Panc1 (cell line): ENCODE data around the gene SPRED3. TPM values are rescaled to one million over a fixed set of nuclear protein-coding genes. Genes with fewer than 3 reads are reported as not detected.

Experiments
- ATAC-seq: fragments of 200-7000 bp; cut with Tn5 transposase; 2 replicates; pipeline ENCODE4 v1.9.1; 2020; ENCODE audit warnings: mild to moderate bottlenecking, moderate library complexity
- BruUV-seq: library from RNA; stranded (reverse); fragments of 400-500 nt; replicated peaks from 2 replicates; lab custom pipeline; 2021; lab: Mats Ljungman, UMichigan
- CTCF ChIA-PET: fragments of 300-600 bp; sonication (Branson Sonifier 250); formaldehyde crosslinking; loops from one replicate; lab custom pipeline; 2022; ENCODE audit warnings: antibody characterized with exemption; lab: Charles Lee
- POLR2A ChIA-PET: fragments of 300-600 bp; sonication (Branson Sonifier 250); formaldehyde crosslinking; loops from one replicate; lab custom pipeline; 2022; ENCODE audit warnings: antibody characterized with exemption; lab: Charles Lee
- DNase-seq: peaks from one replicate; pipeline ENCODE4 v3.0.0-alpha.2; 2010; ENCODE audit warnings: low read depth, low spot score
- H3K27ac ChIP-seq: 2 replicates; pipeline ENCODE4 v1.5.1; 2011; ENCODE audit warnings: mild to moderate bottlenecking, low read length, inconsistent platforms
- H3K27me3 ChIP-seq: fragments of 200-500 bp; sonication (Bioruptor generic); 2 replicates; pipeline ENCODE4 v1.6.0; 2014; ENCODE audit warnings: low read length, inconsistent platforms; ENCODE audit not compliant: control insufficient read depth, insufficient read depth
- H3K36me3 ChIP-seq: fragments of 200-500 bp; sonication (Bioruptor generic); 2 replicates; pipeline ENCODE4 v1.5.1; 2014; ENCODE audit warnings: inconsistent platforms, mild to moderate bottlenecking, low read length, moderate library complexity; ENCODE audit not compliant: control insufficient read depth, insufficient read depth
- H3K4me1 ChIP-seq: 2 replicates; pipeline ENCODE4 v1.5.1; 2011; ENCODE audit warnings: inconsistent platforms, mild to moderate bottlenecking, low read length, moderate library complexity; ENCODE audit not compliant: control insufficient read depth, insufficient read depth
- H3K4me3 ChIP-seq, 2 experiments: 2 replicates each; pipeline ENCODE4 v1.5.1; 2011 to 2012; ENCODE audit warnings: low read depth in 2 of 2, low read length in 2 of 2, mild to moderate bottlenecking in 2 of 2, inconsistent platforms in 1 of 2, moderate library complexity in 1 of 2
- H3K9me3 ChIP-seq: fragments of 200-500 bp; sonication (Bioruptor generic); 2 replicates; pipeline ENCODE4 v1.5.1; 2014; ENCODE audit warnings: low read depth, mild to moderate bottlenecking, inconsistent platforms, low read length, moderate library complexity; ENCODE audit not compliant: control insufficient read depth, insufficient read depth
- POLR2AphosphoS5 ChIP-seq: IDR thresholded peaks from 2 replicates; pipeline ENCODE4 v1.6.1; 2012; ENCODE audit warnings: mild to moderate bottlenecking, low read depth, low read length, moderate library complexity
- SIN3A ChIP-seq: IDR thresholded peaks from 2 replicates; pipeline ENCODE4 v1.6.1; 2012; ENCODE audit warnings: low read depth, mild to moderate bottlenecking, low read length, moderate library complexity, borderline replicate concordance; ENCODE audit not compliant: insufficient read depth
- TCF7L2 ChIP-seq: IDR thresholded peaks from 2 replicates; pipeline ENCODE4 v1.6.1; 2011; ENCODE audit warnings: mild to moderate bottlenecking, low read depth, low read length, inconsistent platforms
- in situ Hi-C: cut with HindIII; loops from 2 replicates; pipeline ENCODE4 v1.10.0; 2016; ENCODE audit warnings: low sequenced_read_pairs, low pct_unique_long_range_greater_than_20kb
- intact Hi-C: fragments of 100-400 bp; cut with micrococcal nuclease; formaldehyde crosslinking; loops from one replicate; pipeline ENCODE4 v1.10.0; 2022; ENCODE audit not compliant: unreplicated experiment
- total RNA-seq: library from RNA; stranded (reverse); gene quantifications from one replicate; pipeline ENCODE4 v1.2.1, GENCODE V29; 2021; ENCODE audit not compliant: unreplicated experiment
- TF ChIP-seq, protein P1 (sequence below), 2 experiments: IDR thresholded peaks; 2 replicates each; pipeline ENCODE4 v1.6.1; 2011 to 2012; ENCODE audit warnings: low read depth in 2 of 2, control low read depth in 1 of 2, low read length in 1 of 2, mild to moderate bottlenecking in 1 of 2, moderate library complexity in 1 of 2; ENCODE audit not compliant: insufficient read depth in 1 of 2
- TF ChIP-seq, protein P2 (sequence below): fragments of 450-650 bp; IDR thresholded peaks from 2 replicates; pipeline ENCODE4 v1.5.1; 2017; ENCODE audit warnings: mild to moderate bottlenecking

SPRED3 gene
- total RNA-seq, 1 experiment from 2014 or later = 3.8 TPM

DNA sequence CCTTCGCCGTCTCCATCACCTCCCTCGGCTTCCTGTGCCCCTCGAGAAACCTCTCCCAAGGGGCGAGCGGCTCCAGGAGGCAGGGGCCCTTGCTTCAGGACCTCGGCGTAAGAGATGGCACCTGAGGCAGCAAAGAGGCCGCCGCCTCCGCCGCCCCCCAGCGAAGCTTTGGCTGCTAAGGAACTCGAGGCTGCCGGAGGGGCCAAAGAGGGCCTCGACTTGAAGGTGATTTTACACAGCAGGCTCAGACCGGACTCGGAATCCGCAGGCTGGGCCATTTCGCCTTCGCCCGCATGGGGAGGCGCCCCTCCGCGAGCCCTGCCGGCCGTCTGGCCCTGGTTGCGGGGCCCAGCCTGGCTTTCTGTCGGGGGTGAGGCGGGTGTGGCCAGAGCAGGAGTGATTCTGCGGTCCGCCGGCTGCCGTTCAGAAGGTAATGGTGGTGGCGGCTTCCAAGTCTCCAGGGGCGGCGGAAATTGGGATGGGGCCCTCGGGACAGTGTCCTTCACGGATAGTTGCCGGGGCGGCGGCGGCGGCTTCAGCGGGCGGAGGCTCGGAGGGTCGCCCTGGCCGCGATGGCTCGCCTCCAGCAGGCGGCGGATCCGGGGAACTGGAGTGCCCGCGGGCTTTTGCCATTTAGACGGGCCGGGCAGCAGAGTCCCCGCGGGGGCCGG is 2.1 kb upstream of the SPRED3 start:
- no peak overlapping the region for H3K27ac ChIP-seq

DNA sequence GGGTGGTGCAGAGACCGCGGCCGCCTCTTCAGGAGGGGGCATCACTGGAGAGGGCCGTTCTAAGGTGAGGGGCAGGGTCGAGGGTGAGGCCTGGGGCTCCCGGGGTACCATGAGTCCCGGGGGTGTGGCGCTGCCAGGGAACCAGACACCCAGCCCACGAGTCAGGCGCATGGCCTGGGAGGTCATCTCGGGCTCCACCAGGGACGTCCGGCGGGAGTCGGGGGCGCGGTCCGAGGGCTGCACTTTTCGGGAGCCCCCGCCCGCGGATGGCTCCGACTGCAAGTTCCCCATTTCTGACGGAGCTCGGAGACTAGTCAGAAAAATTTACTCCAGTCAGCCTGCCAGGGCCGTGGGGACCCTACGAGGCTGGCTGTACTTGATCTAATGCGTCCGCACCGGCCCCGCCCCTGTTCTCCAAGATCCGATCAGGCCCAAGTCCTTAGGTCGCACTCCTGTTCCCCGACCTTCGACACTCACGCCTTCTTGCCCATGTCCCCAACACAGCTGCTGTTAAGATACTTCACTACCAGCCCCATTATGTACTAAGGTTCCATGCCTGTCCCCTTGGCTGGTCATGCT is 1.4 kb upstream of the SPRED3 start:
- Histone ChIP-seq H3K36me3 (peaks cover 4% of the 10 kb centered on the region), H3K9me3 (no peaks in the 10 kb centered on the region), H3K4me3 (peak overlapping the region; percentile 55 to 93), H3K27ac (peak overlapping the region; percentile 74; the same call in 1 of the 2 replicates), H3K4me1 (peaks cover 10% of the 10 kb centered on the region), H3K27me3 (no peaks in the 10 kb centered on the region)
- no peak for DNase-seq
- ChIA-PET CTCF (interaction anchor here (0.6 to 1.5 kb wide), 4 partner anchors 15 to 248 kb away, joined by 4 to 20 read pairs (median 12); partner anchors contain the start of gene FAM98C), POLR2A (interaction anchor here (1.0 to 1.2 kb wide), 3 partner anchors 9 to 13 kb away, joined by 3 to 6 read pairs (median 3); no protein-coding TSS in a partner anchor)
- intact Hi-C loops (no loop called here), in situ Hi-C loops (no loop called here)
- BruUV-seq = no TSS peak
- TF ChIP-seq TCF7L2 = no peak
- no peak for TF ChIP-seq SIN3A
- TF ChIP-seq, protein P1, sequence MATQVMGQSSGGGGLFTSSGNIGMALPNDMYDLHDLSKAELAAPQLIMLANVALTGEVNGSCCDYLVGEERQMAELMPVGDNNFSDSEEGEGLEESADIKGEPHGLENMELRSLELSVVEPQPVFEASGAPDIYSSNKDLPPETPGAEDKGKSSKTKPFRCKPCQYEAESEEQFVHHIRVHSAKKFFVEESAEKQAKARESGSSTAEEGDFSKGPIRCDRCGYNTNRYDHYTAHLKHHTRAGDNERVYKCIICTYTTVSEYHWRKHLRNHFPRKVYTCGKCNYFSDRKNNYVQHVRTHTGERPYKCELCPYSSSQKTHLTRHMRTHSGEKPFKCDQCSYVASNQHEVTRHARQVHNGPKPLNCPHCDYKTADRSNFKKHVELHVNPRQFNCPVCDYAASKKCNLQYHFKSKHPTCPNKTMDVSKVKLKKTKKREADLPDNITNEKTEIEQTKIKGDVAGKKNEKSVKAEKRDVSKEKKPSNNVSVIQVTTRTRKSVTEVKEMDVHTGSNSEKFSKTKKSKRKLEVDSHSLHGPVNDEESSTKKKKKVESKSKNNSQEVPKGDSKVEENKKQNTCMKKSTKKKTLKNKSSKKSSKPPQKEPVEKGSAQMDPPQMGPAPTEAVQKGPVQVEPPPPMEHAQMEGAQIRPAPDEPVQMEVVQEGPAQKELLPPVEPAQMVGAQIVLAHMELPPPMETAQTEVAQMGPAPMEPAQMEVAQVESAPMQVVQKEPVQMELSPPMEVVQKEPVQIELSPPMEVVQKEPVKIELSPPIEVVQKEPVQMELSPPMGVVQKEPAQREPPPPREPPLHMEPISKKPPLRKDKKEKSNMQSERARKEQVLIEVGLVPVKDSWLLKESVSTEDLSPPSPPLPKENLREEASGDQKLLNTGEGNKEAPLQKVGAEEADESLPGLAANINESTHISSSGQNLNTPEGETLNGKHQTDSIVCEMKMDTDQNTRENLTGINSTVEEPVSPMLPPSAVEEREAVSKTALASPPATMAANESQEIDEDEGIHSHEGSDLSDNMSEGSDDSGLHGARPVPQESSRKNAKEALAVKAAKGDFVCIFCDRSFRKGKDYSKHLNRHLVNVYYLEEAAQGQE (IDR thresholded peaks at IDR 0.05; ENCODE audit: insufficient read depth in 1 of 2, low read depth in 2 of 2, low read length in 1 of 2) = no peak
- TF ChIP-seq, protein P2, sequence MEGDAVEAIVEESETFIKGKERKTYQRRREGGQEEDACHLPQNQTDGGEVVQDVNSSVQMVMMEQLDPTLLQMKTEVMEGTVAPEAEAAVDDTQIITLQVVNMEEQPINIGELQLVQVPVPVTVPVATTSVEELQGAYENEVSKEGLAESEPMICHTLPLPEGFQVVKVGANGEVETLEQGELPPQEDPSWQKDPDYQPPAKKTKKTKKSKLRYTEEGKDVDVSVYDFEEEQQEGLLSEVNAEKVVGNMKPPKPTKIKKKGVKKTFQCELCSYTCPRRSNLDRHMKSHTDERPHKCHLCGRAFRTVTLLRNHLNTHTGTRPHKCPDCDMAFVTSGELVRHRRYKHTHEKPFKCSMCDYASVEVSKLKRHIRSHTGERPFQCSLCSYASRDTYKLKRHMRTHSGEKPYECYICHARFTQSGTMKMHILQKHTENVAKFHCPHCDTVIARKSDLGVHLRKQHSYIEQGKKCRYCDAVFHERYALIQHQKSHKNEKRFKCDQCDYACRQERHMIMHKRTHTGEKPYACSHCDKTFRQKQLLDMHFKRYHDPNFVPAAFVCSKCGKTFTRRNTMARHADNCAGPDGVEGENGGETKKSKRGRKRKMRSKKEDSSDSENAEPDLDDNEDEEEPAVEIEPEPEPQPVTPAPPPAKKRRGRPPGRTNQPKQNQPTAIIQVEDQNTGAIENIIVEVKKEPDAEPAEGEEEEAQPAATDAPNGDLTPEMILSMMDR = no peak
- no peak; the same call in 1 of the 2 replicates for TF ChIP-seq POLR2AphosphoS5
- peak; percentile 13 for ATAC-seq

More for the DNA sequence above, 2.1 kb upstream of the SPRED3 start:
- ChIA-PET POLR2A (no interaction called here), CTCF (no interaction called here)
- no TSS peak for BruUV-seq
- no peak for ATAC-seq
- peaks cover 9% of the 10 kb centered on the region for H3K36me3 ChIP-seq
- intact Hi-C loops = no loop called here
- in situ Hi-C loops = no loop called here
- TF ChIP-seq TCF7L2 = no peak
- TF ChIP-seq, protein P2 = no peak
- TF ChIP-seq SIN3A = no peak
- no peak for TF ChIP-seq POLR2AphosphoS5
- TF ChIP-seq, protein P1 (IDR thresholded peaks at IDR 0.05; ENCODE audit: insufficient read depth in 1 of 2, low read depth in 2 of 2, low read length in 1 of 2) = no peak
- H3K27me3 ChIP-seq = no peaks in the 10 kb centered on the region
- no peak for DNase-seq
- H3K4me1 ChIP-seq = peaks cover 10% of the 10 kb centered on the region
- H3K4me3 ChIP-seq = no peak overlapping the region
- no peaks in the 10 kb centered on the region for H3K9me3 ChIP-seq
